Stimulated activated CD8-positive, alpha-beta memory T cell treated with anti-CD3 and anti-CD28 coated beads, Interleukin-7, amount 100 ng/mL, for 1 hour (primary cell): Measurements from ENCODE around the gene RTN1.

Experiments
- DNase-seq, 2 donors: peaks; one replicate each; pipeline ENCODE4 v3.0.0-alpha.2; 2020; ENCODE audit warnings: low read depth in 2 of 2

The RTN1 gene

DNA sequence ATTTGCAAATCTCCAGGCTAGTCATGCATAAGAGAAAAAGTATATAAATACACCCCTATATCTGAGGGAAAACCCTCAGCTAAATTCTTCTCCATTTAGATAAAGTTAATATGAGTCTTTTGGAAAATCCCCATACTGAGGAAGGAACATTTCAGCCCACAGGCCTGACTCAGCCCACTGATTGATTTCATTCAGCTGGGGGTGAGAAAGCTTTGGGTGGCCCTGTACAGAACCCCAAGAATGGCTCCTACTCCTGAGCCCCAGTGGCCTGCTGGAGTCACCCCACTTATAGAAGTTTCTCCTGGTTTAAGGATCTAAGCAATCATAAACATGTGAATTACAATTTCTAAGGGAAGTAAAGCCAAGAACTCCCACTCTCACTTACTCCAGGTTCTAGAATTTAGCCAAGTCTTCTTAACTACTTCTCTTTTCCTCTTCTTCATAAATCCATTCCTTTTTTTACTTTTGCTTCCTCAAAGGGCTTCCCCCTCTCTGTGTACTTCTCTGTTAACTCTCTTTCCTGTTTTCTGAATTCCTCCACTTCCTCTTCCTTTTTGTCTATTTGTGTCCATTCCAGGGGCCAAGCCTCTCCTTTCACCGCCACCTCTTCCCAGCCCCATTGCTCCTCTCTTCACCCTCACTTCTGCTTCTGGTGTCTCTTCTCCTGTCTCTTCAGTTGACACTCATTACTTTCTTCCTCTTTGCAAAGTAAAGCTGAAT is 21.0 kb downstream of the RTN1 start:
- no peak for DNase-seq

DNA sequence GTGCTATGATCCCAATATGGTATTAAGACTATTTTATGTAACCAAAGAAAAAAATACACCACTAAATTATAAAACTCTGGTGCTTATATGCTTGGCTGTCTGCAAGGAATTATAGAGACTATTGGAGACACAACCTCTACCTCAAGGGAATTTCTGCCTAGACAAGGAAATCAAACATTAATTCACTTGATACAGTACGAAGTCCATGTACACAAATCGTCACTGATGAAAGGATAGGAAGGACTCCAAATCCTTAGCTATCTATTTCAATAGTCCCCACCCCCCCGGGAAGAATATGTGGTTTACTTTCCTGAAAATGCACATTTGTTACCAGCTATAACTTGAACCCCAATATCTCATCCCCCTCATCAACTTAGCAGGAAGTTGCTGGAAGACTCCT is 21.9 kb downstream of the RTN1 start:
- DNase-seq: no peak

DNA sequence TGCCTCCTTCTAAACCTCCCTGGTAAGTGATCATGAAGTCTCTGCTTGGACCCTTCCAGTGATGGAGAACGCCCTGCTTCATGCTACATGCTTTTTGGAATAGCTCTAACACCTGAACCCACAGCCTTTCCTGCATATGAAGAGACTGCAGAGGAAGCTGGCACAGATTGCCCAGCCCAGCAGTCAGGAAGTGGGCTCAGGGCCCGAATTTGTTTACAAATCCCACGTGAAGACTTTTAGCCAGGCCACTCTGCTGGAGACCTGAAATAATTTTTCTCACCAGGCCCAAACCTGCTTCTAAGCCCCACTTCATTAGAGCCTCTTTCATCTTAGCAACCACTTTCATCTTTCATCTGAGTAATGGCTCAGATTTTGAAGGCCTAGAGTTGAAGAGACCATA is 22.9 kb downstream of the RTN1 start:
- DNase-seq: no peak

DNA sequence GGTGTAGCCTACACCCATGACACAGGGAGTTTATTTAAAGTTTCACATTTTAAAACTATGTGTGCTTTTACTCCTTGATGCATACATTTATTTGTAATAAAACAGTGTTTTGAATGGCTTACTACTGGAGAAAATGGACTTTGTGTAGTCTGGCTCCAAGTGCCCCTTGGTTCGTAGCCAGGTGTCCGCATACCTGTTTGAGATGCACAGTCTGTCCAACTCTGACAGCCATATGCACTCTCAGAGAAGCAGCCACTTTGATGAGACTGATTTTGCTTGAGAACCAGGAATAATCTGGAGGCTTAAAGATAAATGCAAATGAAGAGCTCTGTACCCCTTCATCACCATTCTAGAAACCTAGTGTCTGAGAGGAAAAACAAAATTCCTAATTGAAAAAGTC is 24.0 kb downstream of the RTN1 start:
- no peak for DNase-seq

DNA sequence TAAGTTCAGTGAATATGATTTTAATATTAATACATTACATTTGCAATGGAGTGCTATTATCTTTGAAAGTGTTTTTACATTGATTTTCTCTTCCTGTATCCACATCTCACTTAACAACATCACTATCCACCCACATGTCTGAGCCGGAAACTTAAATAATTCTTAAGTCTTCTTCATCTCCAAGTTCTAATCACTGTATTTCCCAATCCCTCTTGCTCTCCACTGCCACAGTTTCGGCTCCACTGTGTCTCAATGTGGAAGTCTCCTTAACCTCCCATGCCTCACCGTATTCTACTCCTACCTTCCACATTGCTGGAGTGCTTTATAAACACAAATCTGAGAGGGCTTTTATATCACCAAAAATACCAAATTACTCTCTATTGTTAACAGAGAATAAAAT is 25.3 kb downstream of the RTN1 start:
- no peak for DNase-seq

DNA sequence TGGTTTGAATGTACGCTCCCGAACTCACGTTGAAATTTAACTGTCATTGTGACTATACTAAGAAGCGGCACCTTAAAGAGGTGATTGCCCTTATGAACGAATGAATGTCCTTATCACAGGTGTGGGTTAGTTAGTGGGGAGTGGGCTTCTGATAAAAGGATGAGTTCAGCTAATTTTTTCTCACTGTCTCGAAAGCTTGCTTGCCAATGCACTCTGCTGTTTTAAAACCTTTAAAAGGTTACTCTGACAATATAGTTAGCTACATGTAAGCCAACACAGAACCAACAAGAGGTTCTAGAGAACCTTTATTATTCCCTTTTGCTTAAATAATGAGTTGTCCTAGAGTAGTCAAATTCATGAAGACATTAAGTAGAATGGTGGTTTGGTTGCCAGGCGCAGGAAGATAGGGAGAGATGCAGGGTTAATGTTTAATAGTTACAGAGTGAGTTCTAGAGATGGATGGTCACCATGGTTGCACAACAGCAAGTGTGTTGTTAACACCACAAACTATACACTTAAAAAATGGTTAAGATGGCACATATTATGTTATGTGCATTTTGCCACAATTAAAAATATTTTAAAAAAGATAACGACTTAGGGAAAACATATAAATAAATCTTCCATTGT is 26.3 kb downstream of the RTN1 start:
- no peak for DNase-seq

DNA sequence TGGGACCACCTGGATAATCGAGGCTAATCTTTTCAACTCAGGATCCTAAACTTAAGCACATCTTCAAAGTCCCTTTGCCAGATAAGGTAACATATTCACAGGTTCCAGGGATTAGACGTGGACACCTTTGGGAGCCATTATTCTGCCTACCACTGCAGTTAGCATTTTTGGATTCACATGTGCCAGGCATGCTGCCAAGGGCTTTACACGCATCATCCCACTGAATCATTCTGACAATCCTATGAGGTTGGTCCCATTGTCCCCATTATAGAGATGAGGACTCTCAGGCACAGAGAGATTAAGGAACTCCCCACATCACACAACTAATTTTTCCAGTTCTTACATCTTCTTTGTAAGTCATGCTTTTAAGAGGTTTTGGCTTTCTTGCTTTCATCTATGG is 34.5 kb downstream of the RTN1 start:
- no peak for DNase-seq

DNA sequence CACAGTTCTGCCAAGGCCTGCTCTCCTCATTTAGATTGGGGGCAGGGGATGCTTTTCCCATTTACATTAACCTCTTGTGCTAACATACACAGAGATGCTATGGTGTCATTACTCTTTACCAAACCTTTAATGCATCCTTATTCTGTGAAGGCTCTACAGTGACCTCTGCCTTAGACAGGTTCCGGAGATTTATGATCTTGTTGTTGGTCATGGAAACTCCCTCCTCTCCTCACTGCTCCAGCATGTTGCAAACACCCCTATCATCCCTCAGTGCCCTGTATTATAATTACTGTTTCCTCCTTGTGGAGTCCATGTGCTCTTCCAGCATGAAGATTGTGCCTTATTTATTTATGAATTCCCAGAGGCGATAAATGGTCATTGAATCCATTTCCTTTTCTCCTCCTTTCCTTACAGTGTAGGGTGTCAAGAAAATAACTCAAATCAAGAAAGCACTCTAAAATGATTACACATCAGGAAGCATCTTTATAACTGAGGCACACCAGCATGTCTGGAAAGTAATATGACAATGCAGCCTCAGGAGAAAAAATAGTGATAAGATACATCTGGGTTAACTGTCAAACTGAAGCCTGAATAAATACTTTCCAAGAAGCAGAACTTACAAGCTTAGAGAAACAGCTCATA is 37.8 kb downstream of the RTN1 start:
- DNase-seq: no peak

DNA sequence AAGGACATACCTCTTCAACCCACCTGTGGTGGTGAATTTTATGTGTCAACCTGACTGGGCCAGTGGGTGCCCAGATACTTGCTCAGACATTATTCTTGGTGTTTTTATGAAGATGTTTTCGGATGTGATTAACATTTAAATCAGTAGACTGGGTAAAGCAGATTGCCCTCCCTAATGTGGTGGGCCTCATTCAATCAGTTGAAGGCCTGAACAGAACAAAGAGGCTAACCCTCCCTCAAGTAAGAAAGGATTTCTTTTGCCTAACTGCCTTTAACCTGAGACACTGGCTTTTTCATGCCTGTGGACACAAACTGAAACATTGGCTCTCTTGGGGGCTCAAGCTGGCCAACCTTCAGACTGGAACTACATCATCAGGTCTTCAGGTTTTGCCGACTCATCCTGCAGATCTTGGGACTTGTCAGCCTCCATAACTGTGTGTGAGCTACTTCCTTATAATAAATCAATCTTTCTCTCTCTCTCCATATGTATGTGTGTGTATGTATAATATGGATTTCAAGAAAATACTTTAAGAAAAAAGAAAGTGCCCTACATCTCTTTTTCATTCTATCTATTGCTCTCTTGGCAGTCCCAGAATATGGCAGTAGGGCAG is 39.4 kb downstream of the RTN1 start:
- no peak for DNase-seq

DNA sequence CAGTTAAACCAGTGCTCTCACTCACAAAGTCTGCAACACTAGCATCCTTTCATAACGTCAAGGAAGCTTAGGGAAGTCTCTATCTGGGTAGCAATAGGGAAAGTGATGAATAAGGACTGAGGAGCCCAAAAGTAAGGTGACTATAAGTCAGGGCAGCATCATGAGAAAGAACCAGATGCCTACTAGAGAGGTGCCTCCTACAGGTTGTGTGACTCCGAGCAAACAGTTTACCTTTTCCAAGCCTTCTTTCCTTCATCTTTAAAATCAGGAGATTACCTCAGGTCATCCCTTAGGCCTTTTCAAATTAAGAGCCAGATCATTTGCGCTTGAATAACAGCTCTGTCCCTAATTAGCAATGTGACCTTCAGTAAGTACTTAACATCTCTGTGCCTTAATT is 40.2 kb downstream of the RTN1 start:
- no peak for DNase-seq

DNA sequence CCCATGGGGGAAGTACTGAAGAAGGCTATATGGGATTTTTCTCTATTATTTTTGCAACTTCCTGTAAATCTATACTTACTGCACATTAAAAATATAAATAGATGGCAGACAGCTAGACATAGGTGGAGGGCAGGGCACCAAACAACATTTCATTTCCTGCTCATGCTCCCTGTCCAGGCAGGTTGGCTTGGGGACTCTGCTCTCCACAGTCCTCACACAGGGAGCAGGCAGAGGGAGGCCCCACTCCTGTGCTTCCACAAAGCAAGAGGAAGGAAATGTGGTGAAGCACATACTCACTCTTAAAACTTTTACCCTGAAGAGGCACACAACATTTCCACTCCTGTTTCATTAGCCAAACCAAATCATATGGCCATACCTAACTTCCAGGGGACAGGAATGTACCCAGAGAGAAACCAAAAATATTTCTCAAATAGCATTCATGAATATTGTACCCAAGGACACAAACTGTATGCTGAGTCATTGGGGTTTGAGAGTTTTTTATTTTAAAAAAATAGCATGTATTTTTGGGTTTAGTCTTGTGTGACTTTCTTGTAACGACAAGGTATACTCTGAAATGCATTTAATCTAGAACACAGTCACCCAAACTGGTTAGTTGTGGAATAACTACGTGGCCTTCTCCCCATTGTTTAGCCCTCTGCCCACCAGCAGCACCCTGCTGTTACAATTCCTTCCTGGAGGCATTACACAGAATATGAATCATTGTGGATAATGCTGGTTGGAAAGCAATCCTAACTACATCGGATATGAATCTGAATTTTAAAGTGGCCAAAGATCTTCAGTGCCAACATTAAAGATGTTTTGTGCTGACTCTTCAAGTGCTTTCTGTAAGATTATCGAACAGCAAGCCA is 40.9 kb downstream of the RTN1 start:
- DNase-seq: no peak

DNA sequence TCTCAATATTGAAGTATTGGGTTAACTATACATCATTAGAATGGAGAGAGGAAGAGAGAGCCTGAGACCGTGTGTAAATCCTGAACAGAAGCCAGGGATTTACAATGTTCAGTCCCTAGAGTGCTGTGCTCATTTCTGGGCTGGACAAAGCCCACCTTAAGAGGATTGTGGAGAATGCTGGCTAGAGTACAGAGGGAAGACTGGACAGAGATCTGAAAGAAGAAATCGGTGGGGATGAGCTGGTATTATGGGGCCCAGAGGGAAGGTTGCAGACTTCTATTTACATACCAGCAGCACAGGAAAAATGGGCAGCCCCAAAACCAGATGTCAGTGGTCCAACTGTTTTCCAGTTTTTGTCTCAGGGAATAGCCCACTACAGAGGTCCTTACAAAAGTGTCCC is 42.3 kb downstream of the RTN1 start:
- no peak for DNase-seq

DNA sequence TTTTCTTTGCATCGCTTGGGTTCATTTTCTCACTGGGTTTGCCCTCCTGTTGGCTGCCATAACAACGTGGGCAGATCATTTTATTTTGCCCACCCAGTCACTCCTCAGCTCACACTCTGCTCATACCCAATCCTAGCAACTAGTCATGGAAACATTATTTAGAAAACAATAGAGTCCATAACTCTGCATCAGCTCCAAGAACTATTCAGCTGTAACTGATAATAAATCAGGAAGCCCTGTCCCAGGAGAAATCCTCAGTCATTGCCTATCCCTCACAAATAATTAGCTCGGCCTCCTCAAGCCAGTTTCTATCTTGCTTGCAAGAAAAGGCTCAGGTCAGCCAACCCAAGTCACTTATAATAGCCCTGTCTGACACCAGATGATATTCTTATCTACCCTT is 43.2 kb downstream of the RTN1 start:
- no peak for DNase-seq

DNA sequence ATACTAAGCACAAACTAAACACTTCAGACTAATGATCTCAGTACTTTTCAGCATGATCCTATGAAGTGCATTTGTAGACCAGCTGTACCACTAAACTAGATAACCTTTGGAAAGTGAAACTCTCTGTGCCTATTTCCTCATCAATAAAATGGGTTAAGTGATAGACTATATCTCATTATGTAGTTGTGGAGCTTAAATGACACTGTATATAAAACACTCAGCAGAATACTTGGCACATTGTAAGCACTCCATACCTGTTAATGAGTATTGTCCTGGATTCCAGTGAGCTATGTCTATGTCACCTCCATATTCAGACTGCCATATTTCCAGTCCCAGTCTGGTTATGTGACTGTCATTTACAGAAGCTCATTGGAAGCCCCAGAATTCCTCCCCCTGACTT is 44.4 kb downstream of the RTN1 start:
- no peak for DNase-seq

DNA sequence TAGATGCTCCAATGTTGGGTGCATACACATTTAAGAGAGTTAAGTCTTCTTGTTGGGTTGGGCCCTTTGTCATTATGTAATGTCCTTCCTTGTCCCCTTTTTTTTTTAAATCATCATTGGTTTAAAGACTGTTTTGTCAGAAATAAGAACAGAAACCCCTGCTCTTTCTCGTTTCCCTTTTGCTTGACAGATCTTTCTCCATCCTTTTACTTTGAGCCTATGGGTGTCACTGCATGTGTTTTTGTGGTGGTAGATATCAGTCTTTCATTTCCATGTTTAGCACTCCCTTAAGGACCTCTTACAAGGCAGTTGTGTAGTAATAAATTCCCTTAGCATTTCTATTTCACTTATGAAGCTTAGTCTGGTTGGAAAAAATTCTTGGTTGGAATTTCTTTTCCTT is 47.4 kb downstream of the RTN1 start:
- DNase-seq: no peak

DNA sequence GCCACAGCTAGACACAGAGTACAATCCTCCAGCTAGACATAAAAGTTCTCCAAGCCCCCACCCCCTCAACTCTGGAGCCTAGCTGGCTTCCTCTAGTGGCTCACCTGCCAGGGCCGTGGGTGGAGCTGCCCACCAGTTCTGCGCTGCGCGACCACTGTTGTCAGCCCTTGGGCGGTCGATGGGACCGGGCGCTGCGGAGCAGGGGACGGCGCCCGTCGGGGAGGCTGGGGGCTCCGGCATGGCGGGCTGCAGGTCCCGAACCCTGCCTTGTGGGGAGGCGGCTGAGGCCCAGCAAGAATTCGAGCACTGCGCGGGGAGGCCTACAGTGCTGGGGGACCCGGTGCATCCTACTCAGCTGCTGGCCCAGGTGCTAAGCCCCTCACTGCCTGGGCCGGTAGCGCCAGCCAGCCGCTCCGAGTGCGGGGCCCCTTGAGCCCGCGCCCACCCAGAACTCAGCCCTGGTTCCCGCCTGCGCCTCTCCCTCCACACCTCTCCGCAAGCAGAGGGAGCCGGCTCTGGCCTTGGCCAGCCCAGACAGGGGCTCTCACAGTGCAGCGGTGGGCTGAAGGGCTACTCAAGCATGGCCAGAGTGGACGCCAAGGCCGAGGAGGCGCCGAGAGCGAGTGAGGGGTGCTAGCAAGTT is 51.0 kb downstream of the RTN1 start:
- DNase-seq: no peak

DNA sequence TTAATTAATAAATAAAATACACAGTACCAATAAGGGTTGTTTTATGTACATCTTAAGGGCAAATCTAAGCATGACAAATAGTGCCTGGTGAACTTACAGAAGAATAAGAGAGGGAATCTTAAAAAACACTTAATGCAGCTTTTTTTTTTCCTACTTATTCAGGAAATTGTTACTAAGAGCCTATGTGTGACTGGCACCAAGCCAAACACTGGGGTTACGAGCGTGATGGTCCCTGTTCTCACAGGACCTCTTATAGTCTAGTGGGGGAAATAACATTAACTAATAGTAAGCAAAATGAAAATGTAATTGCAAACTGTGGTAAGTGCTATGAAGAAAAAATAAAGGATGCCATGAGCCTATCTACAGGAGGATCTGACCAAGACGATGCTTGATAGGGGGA is 53.6 kb downstream of the RTN1 start:
- DNase-seq: no peak

DNA sequence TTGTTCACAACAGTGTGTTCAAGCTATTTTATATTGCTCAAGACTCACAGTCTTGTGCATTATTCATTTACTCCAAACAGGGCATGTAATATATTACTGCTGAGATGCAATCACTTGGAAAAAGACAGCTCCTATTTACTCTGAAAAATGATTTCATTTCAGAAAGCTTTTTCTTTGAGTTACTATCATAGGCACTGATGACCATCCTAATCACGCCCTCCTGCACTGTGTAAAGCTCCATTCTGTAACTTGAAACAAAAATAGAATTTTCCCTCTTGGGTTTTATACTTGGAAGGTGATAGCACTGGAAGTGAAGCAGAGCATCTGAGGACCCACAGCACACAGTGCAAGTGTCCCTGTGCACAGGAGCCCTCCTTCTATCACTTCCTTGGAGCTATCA is 55.6 kb downstream of the RTN1 start:
- no peak for DNase-seq

DNA sequence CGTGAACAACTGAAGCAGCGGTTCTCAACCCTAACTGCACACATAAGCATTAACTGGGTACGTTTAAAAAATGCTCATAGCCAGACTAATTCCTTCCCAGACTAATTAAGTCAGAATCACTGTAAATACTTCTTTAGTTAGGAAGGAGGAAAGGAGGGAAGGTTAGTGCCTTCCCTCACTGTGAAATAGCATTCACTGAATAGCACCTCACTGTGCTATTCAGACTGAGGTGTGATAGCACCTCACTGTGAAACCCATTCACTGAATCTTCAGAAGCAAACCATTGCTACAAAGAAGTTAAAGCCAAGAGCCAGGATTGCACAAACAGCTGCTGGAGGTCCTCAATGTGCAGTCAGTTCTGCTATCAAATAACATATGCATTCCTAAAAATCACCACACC is 58.8 kb downstream of the RTN1 start:
- DNase-seq: no peak

DNA sequence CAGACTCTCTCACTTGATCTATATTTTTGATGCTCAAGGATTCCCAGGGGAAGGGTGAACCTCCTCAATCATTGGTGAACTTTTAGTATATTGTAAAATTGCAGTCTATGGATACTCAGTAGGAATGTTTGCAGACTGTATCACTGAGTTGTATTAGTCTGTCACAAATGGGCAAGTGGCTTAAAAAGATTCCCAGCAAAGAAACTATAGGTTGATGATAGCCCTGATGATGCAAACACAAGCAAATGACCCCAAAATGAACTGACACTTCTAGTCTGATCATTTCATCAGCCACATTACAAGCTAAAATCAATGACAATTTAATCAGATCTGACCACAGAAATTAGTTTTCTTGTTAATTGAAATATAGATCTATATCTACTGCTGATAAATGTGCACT is 59.5 kb downstream of the RTN1 start:
- DNase-seq: no peak

DNA sequence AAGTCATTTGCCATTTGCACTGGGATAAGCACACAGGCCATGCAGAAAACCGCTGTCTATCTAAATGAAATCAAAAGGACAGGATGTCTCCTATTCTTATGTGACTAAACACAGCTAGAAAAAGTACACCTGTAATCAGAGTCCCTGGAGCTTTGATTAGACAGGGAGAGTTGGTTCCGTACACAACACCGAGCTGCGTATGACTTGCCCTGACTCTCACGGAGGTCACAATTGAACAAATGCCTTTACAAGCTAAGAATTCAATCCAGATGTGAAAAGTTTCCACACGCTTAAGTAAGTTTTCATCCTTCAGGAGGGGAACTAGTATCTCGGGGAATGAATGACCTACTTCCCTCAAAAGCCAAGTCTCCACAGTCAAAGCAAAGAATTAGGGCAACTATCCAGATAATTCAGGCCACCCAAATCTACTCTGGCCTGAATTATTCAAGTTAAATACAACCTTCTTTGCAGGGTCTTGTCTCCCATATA is 67.5 kb downstream of the RTN1 start:
- no peak for DNase-seq
